GM20000 (cell line): Measurements from ENCODE around the gene ACCS.

Experiments
- DNase-seq: peaks from one replicate; pipeline ENCODE4 v3.0.0; 2012; ENCODE audit warnings: low spot score
- TF ChIP-seq, protein P1 (sequence below): IDR thresholded peaks from 2 replicates; pipeline ENCODE4 v1.5.1; 2012; ENCODE audit warnings: mild to moderate bottlenecking, control low read depth; ENCODE audit errors: extremely low read depth, missing control alignments

Gene ACCS

DNA sequence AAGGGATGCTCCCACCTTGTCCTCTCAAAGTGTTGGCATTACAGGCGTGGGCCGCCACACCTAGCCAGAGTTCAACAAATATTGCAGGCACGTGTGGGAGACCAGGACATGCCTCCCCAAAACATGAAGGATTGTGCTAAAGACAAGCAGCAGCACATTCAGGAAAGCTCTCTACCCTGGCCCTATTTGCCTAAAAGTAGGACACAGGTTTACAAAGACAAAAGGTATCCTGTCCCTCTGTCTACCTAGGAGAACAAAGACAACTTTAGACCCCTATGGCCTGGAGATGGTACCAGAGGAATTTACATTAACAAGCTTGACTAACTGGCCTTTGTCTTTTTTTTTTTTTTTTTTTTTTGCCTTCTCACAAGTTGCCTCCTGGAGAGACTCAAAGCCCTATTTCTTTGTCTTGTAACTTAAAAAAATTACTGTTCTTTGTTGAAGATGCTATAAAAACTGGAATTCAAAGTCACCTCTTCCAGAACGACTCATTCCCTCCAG is 859 bp upstream of the ACCS start:
- TF ChIP-seq, protein P1, sequence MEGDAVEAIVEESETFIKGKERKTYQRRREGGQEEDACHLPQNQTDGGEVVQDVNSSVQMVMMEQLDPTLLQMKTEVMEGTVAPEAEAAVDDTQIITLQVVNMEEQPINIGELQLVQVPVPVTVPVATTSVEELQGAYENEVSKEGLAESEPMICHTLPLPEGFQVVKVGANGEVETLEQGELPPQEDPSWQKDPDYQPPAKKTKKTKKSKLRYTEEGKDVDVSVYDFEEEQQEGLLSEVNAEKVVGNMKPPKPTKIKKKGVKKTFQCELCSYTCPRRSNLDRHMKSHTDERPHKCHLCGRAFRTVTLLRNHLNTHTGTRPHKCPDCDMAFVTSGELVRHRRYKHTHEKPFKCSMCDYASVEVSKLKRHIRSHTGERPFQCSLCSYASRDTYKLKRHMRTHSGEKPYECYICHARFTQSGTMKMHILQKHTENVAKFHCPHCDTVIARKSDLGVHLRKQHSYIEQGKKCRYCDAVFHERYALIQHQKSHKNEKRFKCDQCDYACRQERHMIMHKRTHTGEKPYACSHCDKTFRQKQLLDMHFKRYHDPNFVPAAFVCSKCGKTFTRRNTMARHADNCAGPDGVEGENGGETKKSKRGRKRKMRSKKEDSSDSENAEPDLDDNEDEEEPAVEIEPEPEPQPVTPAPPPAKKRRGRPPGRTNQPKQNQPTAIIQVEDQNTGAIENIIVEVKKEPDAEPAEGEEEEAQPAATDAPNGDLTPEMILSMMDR: no peak
- no peak for DNase-seq

GRCh38 chr11:44066732-44067141 is 667 bp downstream of the ACCS start:
- TF ChIP-seq, protein P1: no peak
- DNase-seq: peak; percentile 25

GRCh38 chr11:44067266-44067665 is 1.2 kb downstream of the ACCS start:
- DNase-seq: no peak
- TF ChIP-seq, protein P1: no peak

DNA sequence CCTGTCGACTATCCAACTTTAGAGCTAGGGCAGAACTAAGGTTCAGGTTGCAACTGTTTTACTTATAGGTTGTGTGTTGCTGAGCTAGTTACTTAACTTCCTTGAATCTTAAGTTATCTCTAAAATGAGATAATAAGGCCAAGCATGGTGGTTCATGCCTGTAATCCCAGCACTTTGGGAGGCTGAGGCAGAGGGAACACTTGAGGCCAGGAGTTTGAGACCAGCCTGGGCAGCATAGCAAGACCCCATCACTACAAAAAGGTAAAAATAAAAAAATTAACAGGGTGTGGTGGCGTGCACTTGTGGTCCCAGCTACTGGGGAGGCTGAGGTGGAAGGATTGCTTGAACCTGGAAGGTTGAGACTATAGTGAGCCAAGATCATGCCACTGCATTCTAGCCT is 2.1 kb downstream of the ACCS start:
- TF ChIP-seq, protein P1: no peak
- no peak for DNase-seq

- TF ChIP-seq, protein P1: no peak
- DNase-seq: no peak
Observed at GRCh38 chr11:44071157-44071556, 5.1 kb downstream of the ACCS start.

DNA sequence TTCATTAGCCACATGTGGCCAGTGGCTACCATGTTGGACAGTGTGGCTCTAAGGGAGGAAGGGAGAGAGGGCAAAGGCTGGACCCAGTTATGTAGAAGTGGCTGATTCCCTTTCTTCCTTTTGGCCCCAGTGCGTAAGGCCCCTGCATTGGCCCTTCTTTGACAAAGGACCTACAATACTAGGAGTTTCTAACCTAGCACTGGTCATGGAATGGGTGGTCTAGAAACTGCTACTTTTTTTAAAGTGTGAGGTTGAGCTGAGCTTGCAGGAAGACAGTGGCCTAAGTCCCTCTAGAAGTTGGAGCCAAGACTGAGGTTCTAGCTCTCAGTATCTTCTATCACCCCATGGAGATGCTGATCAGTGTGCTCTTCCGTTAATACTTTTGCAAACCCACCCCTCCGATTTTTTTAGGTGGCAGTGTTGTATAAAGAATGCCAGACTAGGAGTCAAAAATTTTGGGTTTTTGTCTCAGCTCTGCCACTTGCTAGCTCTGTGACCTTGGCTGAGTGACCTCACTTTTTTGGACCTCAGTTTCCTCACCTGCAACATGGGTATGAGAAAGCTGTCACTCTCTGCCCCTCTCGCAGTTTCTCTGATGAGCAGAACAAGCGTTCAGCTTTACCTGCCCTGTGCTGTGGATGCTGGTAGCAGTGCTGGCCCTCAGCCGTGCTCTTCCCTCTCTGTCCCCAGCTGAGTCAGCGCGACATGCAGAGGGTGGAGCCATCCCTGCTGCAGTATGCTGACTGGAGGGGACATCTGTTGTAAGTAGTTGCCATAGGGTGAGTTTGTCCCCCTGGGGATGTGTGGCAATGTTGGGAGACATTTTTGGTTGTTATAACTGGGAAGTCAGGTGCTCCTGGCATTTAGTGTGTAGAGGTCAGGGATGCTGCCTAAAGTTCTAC is 6.9 kb downstream of the ACCS start:
- DNase-seq: no peak
- TF ChIP-seq, protein P1: no peak

- TF ChIP-seq, protein P1: no peak
- DNase-seq: no peak
Observed at GRCh38 chr11:44078794-44079193, 12.7 kb downstream of the ACCS start.
